OCI-LY7 (cell line): ENCODE measurements around the gene TBC1D1.

Experiments used
- EZH2phosphoT487 ChIP-seq: fragments of 200-600 bp; sonication (generic); IDR thresholded peaks from 2 replicates; pipeline ENCODE4 v1.6.1; 2018; ENCODE audit warnings: low read depth, borderline replicate concordance, mild to moderate bottlenecking, mixed run types, antibody characterized with exemption, low read length, moderate library complexity, mixed read lengths
- TF ChIP-seq, protein P1 (sequence below): fragments of 200-600 bp; sonication (generic); conservative IDR thresholded peaks from 2 replicates; pipeline ENCODE4 v1.5.1; 2014; ENCODE audit warnings: mild to moderate bottlenecking, antibody characterized with exemption, low read length, moderate library complexity, mixed read lengths

DNA sequence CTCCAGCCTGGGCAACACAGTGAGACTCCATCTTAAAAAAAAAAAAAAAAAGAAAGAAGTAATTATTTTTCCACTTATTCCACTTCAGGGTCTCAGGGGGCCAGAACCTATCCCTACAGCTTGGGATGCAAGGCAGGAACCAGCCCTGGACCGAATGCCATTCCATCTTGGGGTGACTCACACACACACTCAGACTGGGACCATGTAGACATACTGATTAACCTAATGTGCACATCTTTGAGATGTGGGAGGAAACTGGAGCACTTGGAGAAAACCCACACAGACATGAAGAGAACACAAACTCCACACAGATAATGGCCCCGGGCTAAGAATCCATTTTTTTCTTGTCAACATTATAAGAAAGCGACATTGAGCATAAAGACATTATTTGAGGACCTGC is 201.8 kb downstream of the TBC1D1 start:
- TF ChIP-seq, protein P1, sequence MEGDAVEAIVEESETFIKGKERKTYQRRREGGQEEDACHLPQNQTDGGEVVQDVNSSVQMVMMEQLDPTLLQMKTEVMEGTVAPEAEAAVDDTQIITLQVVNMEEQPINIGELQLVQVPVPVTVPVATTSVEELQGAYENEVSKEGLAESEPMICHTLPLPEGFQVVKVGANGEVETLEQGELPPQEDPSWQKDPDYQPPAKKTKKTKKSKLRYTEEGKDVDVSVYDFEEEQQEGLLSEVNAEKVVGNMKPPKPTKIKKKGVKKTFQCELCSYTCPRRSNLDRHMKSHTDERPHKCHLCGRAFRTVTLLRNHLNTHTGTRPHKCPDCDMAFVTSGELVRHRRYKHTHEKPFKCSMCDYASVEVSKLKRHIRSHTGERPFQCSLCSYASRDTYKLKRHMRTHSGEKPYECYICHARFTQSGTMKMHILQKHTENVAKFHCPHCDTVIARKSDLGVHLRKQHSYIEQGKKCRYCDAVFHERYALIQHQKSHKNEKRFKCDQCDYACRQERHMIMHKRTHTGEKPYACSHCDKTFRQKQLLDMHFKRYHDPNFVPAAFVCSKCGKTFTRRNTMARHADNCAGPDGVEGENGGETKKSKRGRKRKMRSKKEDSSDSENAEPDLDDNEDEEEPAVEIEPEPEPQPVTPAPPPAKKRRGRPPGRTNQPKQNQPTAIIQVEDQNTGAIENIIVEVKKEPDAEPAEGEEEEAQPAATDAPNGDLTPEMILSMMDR = no peak
- no peak for TF ChIP-seq EZH2phosphoT487
